ENCODE results near the gene ABCA8.

- no peak for TF ChIP-seq CTCF (IDR thresholded peaks at IDR 0.05)
- no peak for TF ChIP-seq POLR2A (IDR thresholded peaks at IDR 0.05)
These were observed 93.6 kb downstream of the ABCA8 start for GRCh38 chr17:68861602-68862001.
